Adrenal gland (tissue), 5 donors: ENCODE measurements around the gene DEFB124.

ENCODE experiments used
- POLR2A ChIP-seq, 2 donors: fragments of 450-650 bp; IDR thresholded peaks; one replicate each; pipeline ENCODE4 v1.6.1; 2017; ENCODE audit warnings: antibody characterized with exemption in 2 of 2, mild to moderate bottlenecking in 2 of 2, moderate library complexity in 1 of 2
- TF ChIP-seq, protein P1 (sequence below), 6 experiments: fragments of 450-650 bp in 4 of 6; fragments of 200-600 bp in 2 of 6; sonication (generic) in 1 of 6; IDR thresholded peaks; 1 replicate in 5 of 6; 2 replicates in 1 of 6; pipeline versions ENCODE4 v1.5.1 to v1.8.0; 2016 to 2021; ENCODE audit warnings: antibody characterized with exemption in 6 of 6, mild to moderate bottlenecking in 2 of 6, moderate library complexity in 1 of 6
- donor health status: DM: no; HTN: no; CAD: no.

DNA sequence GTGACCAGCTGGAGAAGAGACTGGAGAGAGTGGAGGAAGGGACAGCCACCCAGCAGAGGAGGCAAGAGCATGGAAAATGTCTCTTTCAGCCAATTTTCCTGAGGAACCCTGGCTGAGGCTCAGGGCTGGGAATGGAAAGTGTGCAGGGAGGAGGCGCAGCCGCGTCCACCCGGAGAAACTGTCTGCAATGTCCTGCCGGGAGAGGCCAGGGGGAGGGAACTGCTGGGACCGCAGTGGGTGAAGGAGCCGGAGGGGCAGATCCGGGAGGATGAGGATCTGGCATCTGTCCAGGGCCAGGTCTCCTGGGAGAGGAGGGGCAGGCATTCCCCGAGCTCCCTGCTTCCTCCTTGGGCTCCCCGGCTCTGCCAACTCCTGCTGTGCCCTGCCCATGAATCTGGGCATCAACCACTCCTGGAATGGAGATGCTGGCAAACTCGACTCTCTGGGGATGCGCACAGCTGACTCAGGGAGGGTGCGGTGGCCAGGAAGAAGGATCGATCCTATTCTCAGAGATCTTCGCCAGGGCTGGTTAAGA is 21.9 kb upstream of the DEFB124 start:
- TF ChIP-seq, protein P1, sequence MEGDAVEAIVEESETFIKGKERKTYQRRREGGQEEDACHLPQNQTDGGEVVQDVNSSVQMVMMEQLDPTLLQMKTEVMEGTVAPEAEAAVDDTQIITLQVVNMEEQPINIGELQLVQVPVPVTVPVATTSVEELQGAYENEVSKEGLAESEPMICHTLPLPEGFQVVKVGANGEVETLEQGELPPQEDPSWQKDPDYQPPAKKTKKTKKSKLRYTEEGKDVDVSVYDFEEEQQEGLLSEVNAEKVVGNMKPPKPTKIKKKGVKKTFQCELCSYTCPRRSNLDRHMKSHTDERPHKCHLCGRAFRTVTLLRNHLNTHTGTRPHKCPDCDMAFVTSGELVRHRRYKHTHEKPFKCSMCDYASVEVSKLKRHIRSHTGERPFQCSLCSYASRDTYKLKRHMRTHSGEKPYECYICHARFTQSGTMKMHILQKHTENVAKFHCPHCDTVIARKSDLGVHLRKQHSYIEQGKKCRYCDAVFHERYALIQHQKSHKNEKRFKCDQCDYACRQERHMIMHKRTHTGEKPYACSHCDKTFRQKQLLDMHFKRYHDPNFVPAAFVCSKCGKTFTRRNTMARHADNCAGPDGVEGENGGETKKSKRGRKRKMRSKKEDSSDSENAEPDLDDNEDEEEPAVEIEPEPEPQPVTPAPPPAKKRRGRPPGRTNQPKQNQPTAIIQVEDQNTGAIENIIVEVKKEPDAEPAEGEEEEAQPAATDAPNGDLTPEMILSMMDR (IDR thresholded peaks at IDR 0.05) = no peak
- TF ChIP-seq POLR2A (IDR thresholded peaks at IDR 0.05) = no peak
